Mucosa of descending colon (tissue), 3 donors: ENCODE measurements around the gene BNC2. TPM values are rescaled to one million over a fixed set of nuclear protein-coding genes. Genes with fewer than 3 reads are reported as not detected.

Experiments used
- ATAC-seq: fragments of 200-7000 bp; cut with Tn5 transposase; one replicate; pipeline ENCODE4 v1.9.1; 2020; ENCODE audit warnings: mild to moderate bottlenecking, moderate library complexity
- DNase-seq, 3 donors: peaks; one replicate each; pipeline ENCODE4 v3.0.0-alpha.2; 2020
- H3K36me3 ChIP-seq: fragments of 200-600 bp; one replicate; pipeline ENCODE4 v1.8.0; 2021; ENCODE audit warnings: low read depth, mild to moderate bottlenecking
- H3K4me1 ChIP-seq: fragments of 200-600 bp; one replicate; pipeline ENCODE4 v1.8.0; 2021; ENCODE audit warnings: low read depth, mild to moderate bottlenecking
- H3K4me3 ChIP-seq: fragments of 200-600 bp; one replicate; pipeline ENCODE4 v1.8.0; 2021; ENCODE audit warnings: mild to moderate bottlenecking
- H3K9me3 ChIP-seq: fragments of 200-600 bp; one replicate; pipeline ENCODE4 v1.8.0; 2021; ENCODE audit warnings: mild to moderate bottlenecking
- CTCF ChIP-seq: fragments of 200-600 bp; IDR thresholded peaks from one replicate; pipeline ENCODE4 v1.8.0; 2022; ENCODE audit warnings: antibody characterized with exemption, mild to moderate bottlenecking
- intact Hi-C, 2 donors: fragments of 100-400 bp; cut with DNase I in 1 of 2; cut with micrococcal nuclease in 1 of 2; formaldehyde crosslinking; loops; one replicate each; pipeline versions ENCODE4 v1.11.0 to v1.11.1; 2022; cut with DNase I, micrococcal nuclease
- total RNA-seq, 3 donors: library from RNA; stranded (reverse); fragmentation: NEBNext Ultra II Directional in 2 of 3; extraction: Animal tissue kit (Norgen Biotek cat#: 25700) in 2 of 3; gene quantifications; one replicate each; pipeline versions ENCODE4 v1.2.1 to v1.2.4, GENCODE V29; 2021 to 2023
- donor health status: DM: no; HTN: no; CAD: no; lungs with moderate emphysema.
- donor health status: DM: no; HTN: no; CAD: no.
- donor health status: DM: no; HTN: yes; CAD: no.

BNC2 gene
- total RNA-seq, 3 donors from 2014 or later: 8.2 to 192 (median 12.0) TPM

- no peak for TF ChIP-seq CTCF
- H3K4me1 ChIP-seq: no peaks in the 10 kb centered on the region
- ATAC-seq: no peak
- no peaks in the 10 kb centered on the region for H3K9me3 ChIP-seq
- intact Hi-C loops: no loop called here
- H3K36me3 ChIP-seq: no peaks in the 10 kb centered on the region
- H3K4me3 ChIP-seq: no peak overlapping the region
- DNase-seq: no peak
Measured at GRCh38 chr9:16431666-16432392, 438.6 kb downstream of the BNC2 start.

- no peak for ATAC-seq
- intact Hi-C loops: no loop called here
- no peaks in the 10 kb centered on the region for H3K9me3 ChIP-seq
- no peaks in the 10 kb centered on the region for H3K4me1 ChIP-seq
- DNase-seq: no peak
- H3K36me3 ChIP-seq: no peaks in the 10 kb centered on the region
- TF ChIP-seq CTCF: no peak
- H3K4me3 ChIP-seq: no peak overlapping the region
Measured at GRCh38 chr9:16429671-16430070, 440.8 kb downstream of the BNC2 start.

- TF ChIP-seq CTCF: no peak
- DNase-seq (no peak), ATAC-seq (no peak)
- Histone ChIP-seq H3K9me3 (no peaks in the 10 kb centered on the region), H3K36me3 (no peaks in the 10 kb centered on the region), H3K4me3 (no peak overlapping the region), H3K4me1 (no peaks in the 10 kb centered on the region)
- intact Hi-C loops: no loop called here
Measured at GRCh38 chr9:16427873-16428427, 442.5 kb downstream of the BNC2 start.

GRCh38 chr9:16426716-16427115 is 443.8 kb downstream of the BNC2 start:
- intact Hi-C loops: no loop called here
- no peaks in the 10 kb centered on the region for H3K36me3 ChIP-seq
- DNase-seq (no peak), ATAC-seq (no peak)
- TF ChIP-seq CTCF: no peak
- no peaks in the 10 kb centered on the region for H3K9me3 ChIP-seq
- no peaks in the 10 kb centered on the region for H3K4me1 ChIP-seq
- no peak overlapping the region for H3K4me3 ChIP-seq

- no peaks in the 10 kb centered on the region for H3K36me3 ChIP-seq
- intact Hi-C loops: no loop called here
- ATAC-seq (no peak), DNase-seq (no peak)
- H3K4me1 ChIP-seq: no peaks in the 10 kb centered on the region
- TF ChIP-seq CTCF: no peak
- no peaks in the 10 kb centered on the region for H3K9me3 ChIP-seq
- no peak overlapping the region for H3K4me3 ChIP-seq
Measured at GRCh38 chr9:16425562-16426231, 444.8 kb downstream of the BNC2 start.
